SK-N-MC (cell line): ENCODE data around the gene SLC28A2.

Experiments
- EZH2 ChIP-seq: fragments of 200-600 bp; sonication (generic); IDR thresholded peaks from one replicate; pipeline ENCODE4 v1.6.1; 2017; ENCODE audit warnings: antibody characterized with exemption
- FOXP2 ChIP-seq: optimal IDR thresholded peaks from 2 replicates; pipeline ENCODE3; 2011; ENCODE audit warnings: mild to moderate bottlenecking, moderate library complexity; ENCODE audit not compliant: insufficient read depth; ENCODE audit errors: extremely low read length, control extremely low read depth
- POLR2AphosphoS5 ChIP-seq: IDR thresholded peaks from 2 replicates; pipeline ENCODE4 v1.6.1; 2012; ENCODE audit warnings: mild to moderate bottlenecking, low read depth, low read length, borderline replicate concordance

DNA sequence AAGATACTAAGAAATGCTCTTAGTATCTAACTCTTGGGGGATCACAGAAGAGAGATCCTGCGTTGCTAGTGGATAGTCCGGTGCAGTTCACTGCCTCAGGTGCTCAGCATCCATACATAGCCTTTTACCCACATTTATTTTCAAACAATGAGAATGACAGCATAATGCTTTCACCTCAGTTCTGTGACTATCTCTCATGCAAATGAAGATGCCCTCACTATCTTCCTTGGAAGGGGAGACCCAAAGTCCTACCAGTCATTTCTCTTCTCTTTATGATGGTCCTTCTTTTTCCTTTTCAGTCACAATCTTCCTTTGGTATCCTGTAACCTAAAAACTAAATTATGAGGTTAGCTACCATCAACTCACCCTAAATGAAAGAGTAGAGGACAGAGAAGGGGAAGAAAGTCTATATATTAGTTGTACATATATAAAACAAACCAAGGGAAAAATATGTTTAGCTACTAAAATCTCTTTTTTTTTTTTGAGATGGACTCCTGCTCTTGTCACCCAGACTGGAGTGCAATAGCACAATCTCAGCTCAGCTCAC lies 30.9 kb upstream of the SLC28A2 start:
- no peak for TF ChIP-seq EZH2
- no peak for TF ChIP-seq POLR2AphosphoS5
- TF ChIP-seq FOXP2: no peak
